Lower leg skin (tissue), 4 donors: ENCODE measurements around the gene KIF1A. TPM values are rescaled to one million over a fixed set of nuclear protein-coding genes. Genes with fewer than 3 reads are reported as not detected.

Source experiments
- DNase-seq, 2 donors: peaks; one replicate each; pipeline ENCODE4 v3.0.0-alpha.2; 2019; ENCODE audit warnings: low spot score in 2 of 2
- H3K4me3 ChIP-seq: fragments of 200-600 bp; sonication (generic); 2 replicates; pipeline ENCODE4 v1.5.1; 2017; ENCODE audit warnings: mild to moderate bottlenecking, low read depth; ENCODE audit not compliant: poor library complexity, severe bottlenecking
- CTCF ChIP-seq, 3 donors: fragments of 450-650 bp; IDR thresholded peaks; one replicate each; pipeline ENCODE4 v1.5.1; 2016; ENCODE audit warnings: antibody characterized with exemption in 3 of 3, mild to moderate bottlenecking in 3 of 3, moderate library complexity in 2 of 3
- POLR2A ChIP-seq, 2 donors: fragments of 450-650 bp; IDR thresholded peaks; one replicate each; pipeline ENCODE4 v1.6.1; 2016 to 2017; ENCODE audit warnings: antibody characterized with exemption in 2 of 2, mild to moderate bottlenecking in 1 of 2, moderate library complexity in 1 of 2
- WGBS, 2 donors: methylation state at CpG; one replicate each; pipeline ENCODE4 v1.1.5; 2018; 5-methylcytosine and 5-hydroxymethylcytosine counted together
- intact Hi-C: fragments of 100-400 bp; cut with DNase I; formaldehyde crosslinking; loops from one replicate; pipeline ENCODE4 v1.15.0; 2023; ENCODE audit warnings: low total_unique reads
- total RNA-seq, 4 donors: library from RNA; depleted of rRNA; stranded (reverse); fragments of >200 nt; gene quantifications; one replicate each; pipeline ENCODE4 v1.1.0, GENCODE V29; 2016

The KIF1A gene
- total RNA-seq, 4 donors from 2014 or later, result 0.76 to 4.3 (median 3.0) TPM

- WGBS, 2 donors, result 90 to 96% methylated on average over 8 of the region's 8 CpGs
- DNase-seq, result no peak
Measured at GRCh38 chr2:240855670-240856069, 35.7 kb upstream of the KIF1A start.

GRCh38 chr2:240852671-240853314 lies 32.8 kb upstream of the KIF1A start:
- intact Hi-C loops, result no loop called here
- H3K4me3 ChIP-seq, result no peak overlapping the region
- no peak for DNase-seq
- TF ChIP-seq CTCF (IDR thresholded peaks at IDR 0.05), result no peak
- TF ChIP-seq POLR2A (IDR thresholded peaks at IDR 0.05), result no peak
- 81 to 84% methylated on average over 13 to 15 of the region's 15 CpGs for WGBS, 2 donors

More at GRCh38 chr2:240855670-240856069, 35.7 kb upstream of the KIF1A start:
- TF ChIP-seq CTCF (IDR thresholded peaks at IDR 0.05) (no peak), POLR2A (IDR thresholded peaks at IDR 0.05) (no peak)
- H3K4me3 ChIP-seq, result no peak overlapping the region
- intact Hi-C loops, result no loop called here

- intact Hi-C loops, result no loop called here
- no peak overlapping the region for H3K4me3 ChIP-seq
- peak; percentile 85 to 97 for DNase-seq
- TF ChIP-seq POLR2A (IDR thresholded peaks at IDR 0.05), result no peak
- TF ChIP-seq CTCF (IDR thresholded peaks at IDR 0.05), result peak in 1 of 3 donors; percentile 63
- 40 to 44% methylated on average over 16 to 27 of the region's 33 CpGs for WGBS, 2 donors
Measured at GRCh38 chr2:240851078-240851991, 31.3 kb upstream of the KIF1A start.

- 68% methylated on average over 11 of the region's 11 CpGs for WGBS, 2 donors
- intact Hi-C loops, result no loop called here
- no peak for DNase-seq
- TF ChIP-seq CTCF (IDR thresholded peaks at IDR 0.05), result no peak
- TF ChIP-seq POLR2A (IDR thresholded peaks at IDR 0.05), result no peak
- no peak overlapping the region for H3K4me3 ChIP-seq
Measured at GRCh38 chr2:240850756-240851077, 30.7 kb upstream of the KIF1A start.

- DNase-seq, result no peak
- no peak overlapping the region for H3K4me3 ChIP-seq
- WGBS, 2 donors, result 86 to 89% methylated on average over 10 of the region's 11 CpGs
- no peak for TF ChIP-seq POLR2A (IDR thresholded peaks at IDR 0.05)
- no peak for TF ChIP-seq CTCF (IDR thresholded peaks at IDR 0.05)
- intact Hi-C loops, result no loop called here
Measured at GRCh38 chr2:240850026-240850425, 30.0 kb upstream of the KIF1A start.
